ENCODE data around the gene FAM187B. TPM values are rescaled to one million over a fixed set of nuclear protein-coding genes. Genes with fewer than 3 reads are reported as not detected.

FAM187B gene
- total and polyA plus RNA-seq, 2 of the 4 experiments (the other 2 are of a cell fraction), result not detected

Other genes with a start within 250 kb of the FAM187B start
- 11.1 and 11.4 TPM in 2 replicates for gene GRAMD1A, start 228.4 kb downstream of the FAM187B start, total RNA-seq (2012; rRNA removed)
- 63.0 and 65.2 TPM in 2 replicates for gene GRAMD1A, start 228.4 kb downstream of the FAM187B start, polyA plus RNA-seq (2012; rRNA removed)
- gene SCN1B, start 198.3 kb downstream of the FAM187B start, total RNA-seq (2012; rRNA removed), result 2.0 and 2.2 TPM in 2 replicates
- 9.6 and 10.6 TPM in 2 replicates for gene SCN1B, start 198.3 kb downstream of the FAM187B start, polyA plus RNA-seq (2012; rRNA removed)
- not detected in 2 replicates for gene HPN, start 187.0 kb downstream of the FAM187B start, total RNA-seq (2012; rRNA removed)
- not detected in 2 replicates for gene HPN, start 187.0 kb downstream of the FAM187B start, polyA plus RNA-seq (2012; rRNA removed)
- not detected in 2 replicates for gene FXYD3, start 112.9 kb downstream of the FAM187B start, total RNA-seq (2012; rRNA removed)
- gene FXYD3, start 112.9 kb downstream of the FAM187B start, polyA plus RNA-seq (2012; rRNA removed), result not detected in 2 replicates
- not detected in 2 replicates for gene LGI4, start 93.7 kb downstream of the FAM187B start, total RNA-seq (2012; rRNA removed)
- gene LGI4, start 93.7 kb downstream of the FAM187B start, polyA plus RNA-seq (2012; rRNA removed), result 0.06 and 0.10 TPM in 2 replicates
- 0.18 TPM in 1 of 2 replicates, not detected in the other for gene FXYD1, start 89.9 kb downstream of the FAM187B start, total RNA-seq (2012; rRNA removed)
- gene FXYD1, start 89.9 kb downstream of the FAM187B start, polyA plus RNA-seq (2012; rRNA removed), result 2.7 and 3.9 TPM in 2 replicates
- not detected in 2 replicates for gene FXYD7, start 85.5 kb downstream of the FAM187B start, total RNA-seq (2012; rRNA removed)
- 0.31 and 0.39 TPM in 2 replicates for gene FXYD7, start 85.5 kb downstream of the FAM187B start, polyA plus RNA-seq (2012; rRNA removed)
- 45.8 and 53.6 TPM in 2 replicates for gene FXYD5, start 74.0 kb downstream of the FAM187B start, total RNA-seq (2012; rRNA removed)
- gene FXYD5, start 74.0 kb downstream of the FAM187B start, polyA plus RNA-seq (2012; rRNA removed), result 245 and 287 TPM in 2 replicates
- gene LSR, start 20.3 kb upstream of the FAM187B start, total RNA-seq (2012; rRNA removed), result 0.18 and 0.28 TPM in 2 replicates
- 0.44 and 0.98 TPM in 2 replicates for gene LSR, start 20.3 kb upstream of the FAM187B start, polyA plus RNA-seq (2012; rRNA removed)
- 21.3 and 27.5 TPM in 2 replicates for gene USF2, start 40.2 kb upstream of the FAM187B start, total RNA-seq (2012; rRNA removed)
- gene USF2, start 40.2 kb upstream of the FAM187B start, polyA plus RNA-seq (2012; rRNA removed), result 65.6 and 82.5 TPM in 2 replicates
- under 0.01 TPM in 2 replicates for gene HAMP, start 53.8 kb upstream of the FAM187B start, total RNA-seq (2012; rRNA removed)
- not detected in 2 replicates for gene HAMP, start 53.8 kb upstream of the FAM187B start, polyA plus RNA-seq (2012; rRNA removed)
- gene MAG, start 63.4 kb upstream of the FAM187B start, total RNA-seq (2012; rRNA removed), result not detected in 2 replicates
- not detected in 2 replicates for gene MAG, start 63.4 kb upstream of the FAM187B start, polyA plus RNA-seq (2012; rRNA removed)
- 0.18 TPM in 1 of 2 replicates, not detected in the other for gene CD22, start 100.4 kb upstream of the FAM187B start, total RNA-seq (2012; rRNA removed)
- gene CD22, start 100.4 kb upstream of the FAM187B start, polyA plus RNA-seq (2012; rRNA removed), result 0.22 TPM in 2 replicates
- gene FFAR1, start 119.2 kb upstream of the FAM187B start, total RNA-seq (2012; rRNA removed), result not detected in 2 replicates
- gene FFAR1, start 119.2 kb upstream of the FAM187B start, polyA plus RNA-seq (2012; rRNA removed), result not detected in 2 replicates
- not detected in 2 replicates for gene FFAR3, start 129.7 kb upstream of the FAM187B start, total RNA-seq (2012; rRNA removed)
- not detected in 2 replicates for gene FFAR3, start 129.7 kb upstream of the FAM187B start, polyA plus RNA-seq (2012; rRNA removed)
- gene GPR42, start 142.3 kb upstream of the FAM187B start, total RNA-seq (2012; rRNA removed), result not detected in 2 replicates
- gene GPR42, start 142.3 kb upstream of the FAM187B start, polyA plus RNA-seq (2012; rRNA removed), result not detected in 2 replicates
- not detected in 2 replicates for gene FFAR2, start 219.5 kb upstream of the FAM187B start, total RNA-seq (2012; rRNA removed)
- gene FFAR2, start 219.5 kb upstream of the FAM187B start, polyA plus RNA-seq (2012; rRNA removed), result not detected in 2 replicates